ENCODE results near the gene C1R.
"Not testable (repeated sequence)": the region's sequence is repeated elsewhere in the genome, so short reads cannot be mapped to it uniquely, and the experiment has no call there.

The C1R gene

DNA sequence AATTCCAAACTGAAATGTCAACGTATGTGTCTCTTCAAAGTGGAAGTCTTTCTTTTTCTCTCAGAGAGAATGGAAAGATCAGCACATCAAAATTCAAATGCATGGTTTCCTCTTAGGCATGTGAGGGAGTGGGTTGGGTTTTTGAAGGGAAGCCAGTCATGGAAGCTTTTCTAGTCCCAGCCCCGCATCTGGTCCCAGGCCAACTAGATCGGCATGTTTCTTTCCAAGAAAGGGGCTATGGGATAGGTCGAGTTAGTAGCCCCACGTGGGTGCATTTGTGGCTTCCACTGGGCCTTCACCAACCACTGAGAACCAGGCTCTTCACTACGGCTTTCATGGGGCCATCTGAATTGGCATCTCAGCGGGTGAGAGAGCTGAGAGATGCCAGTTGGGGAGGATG is 25.1 kb downstream of the C1R start:
- DNase-seq (ENCODE audit: low spot score): no peak

DNA sequence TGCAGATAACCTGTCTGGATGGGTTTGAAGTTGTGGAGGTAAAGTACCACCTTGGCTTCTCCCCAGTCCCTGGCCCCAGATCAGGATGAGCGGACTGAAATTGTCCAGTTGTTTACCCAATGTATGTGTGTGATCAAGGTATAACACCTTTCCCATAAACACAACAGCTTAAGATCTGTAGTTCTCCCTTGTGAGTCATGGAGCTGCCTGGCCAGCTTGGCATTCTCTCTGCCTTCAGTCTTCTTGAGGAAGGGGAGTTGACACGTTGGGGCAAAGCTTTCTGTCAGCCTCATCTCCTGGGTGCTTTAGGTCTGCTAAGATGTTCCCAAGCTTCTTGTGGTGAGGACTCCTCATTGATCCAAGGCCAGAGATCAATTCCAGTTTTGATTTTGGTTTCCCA is 25.6 kb downstream of the C1R start:
- DNase-seq (ENCODE audit: low spot score): no peak

DNA sequence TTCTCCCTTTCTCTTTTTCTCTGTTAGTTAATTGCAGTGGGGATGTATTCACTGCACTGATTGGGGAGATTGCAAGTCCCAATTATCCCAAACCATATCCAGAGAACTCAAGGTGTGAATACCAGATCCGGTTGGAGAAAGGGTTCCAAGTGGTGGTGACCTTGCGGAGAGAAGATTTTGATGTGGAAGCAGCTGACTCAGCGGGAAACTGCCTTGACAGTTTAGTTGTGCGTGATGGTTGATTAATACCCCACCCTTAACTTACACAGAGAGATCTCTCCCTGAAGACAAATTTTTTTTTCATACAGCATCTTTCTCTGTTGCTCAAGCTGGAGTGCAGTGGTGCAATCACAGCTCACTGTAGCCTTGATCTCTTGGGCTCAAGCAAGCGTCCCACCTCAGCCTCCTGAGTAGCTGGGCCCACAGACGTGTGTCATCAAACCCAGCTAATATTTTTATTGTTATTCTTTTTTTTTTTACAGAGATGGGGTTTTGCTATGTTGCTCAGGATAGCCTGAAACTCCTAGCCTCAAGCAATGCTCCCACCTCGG is 27.1 kb downstream of the C1R start:
- no peak for DNase-seq (ENCODE audit: low spot score)

DNA sequence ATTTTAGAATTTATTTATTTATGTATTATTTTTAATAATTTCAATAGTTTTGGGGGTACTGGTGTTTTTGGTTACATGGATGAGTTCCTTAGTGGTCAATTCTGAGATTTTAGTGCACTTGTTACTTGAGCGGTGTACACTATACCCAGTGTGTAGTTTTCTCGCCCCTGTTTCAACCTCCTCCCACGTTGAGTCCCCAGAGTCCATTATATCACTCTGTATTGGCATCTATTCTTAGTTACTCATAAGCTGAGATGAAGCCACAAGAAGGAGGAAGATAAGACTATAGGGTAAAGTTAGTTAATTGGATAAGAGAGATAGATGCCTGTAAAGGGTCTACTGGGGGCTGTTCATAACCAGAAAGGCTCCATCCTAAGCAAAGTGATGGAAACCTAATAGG is 27.7 kb downstream of the C1R start:
- no peak for DNase-seq (ENCODE audit: low spot score)

GRCh38 chr12:7061596-7061995 is 30.6 kb downstream of the C1R start:
- DNase-seq (ENCODE audit: low spot score): no peak

- DNase-seq (ENCODE audit: low spot score): no peak
These were observed 31.1 kb downstream of the C1R start for GRCh38 chr12:7061138-7061537.

GRCh38 chr12:7060353-7060954 is 31.8 kb downstream of the C1R start, which contains the start of gene C1S:
TSS of gene C1S (plus strand) at chr12:7060718. CDS start at chr12:7061913, 1,195 bp downstream.
- DNase-seq (ENCODE audit: low spot score): peak; percentile 55

DNA sequence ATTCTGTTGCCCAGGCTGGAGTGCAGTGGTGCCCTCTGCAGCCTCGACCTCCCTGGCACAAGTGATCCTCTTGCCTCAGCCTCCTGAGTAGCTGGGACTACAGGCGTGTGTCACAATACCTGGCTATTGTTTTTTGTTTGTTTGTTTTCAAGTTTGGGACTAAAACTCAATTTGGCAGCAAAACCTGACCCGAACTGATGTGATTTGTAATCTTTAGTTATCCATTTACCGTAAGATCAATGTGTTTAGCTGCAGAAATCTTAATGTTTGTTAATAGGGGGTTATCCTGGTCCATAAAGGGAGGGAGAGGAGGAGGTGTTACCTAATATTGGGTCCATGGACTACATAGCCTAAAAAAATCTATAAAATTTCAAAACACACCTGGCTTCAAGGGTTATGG is 32.5 kb downstream of the C1R start:
- DNase-seq (ENCODE audit: low spot score): no peak

GRCh38 chr12:7058850-7059395 is 33.3 kb downstream of the C1R start:
- DNase-seq (ENCODE audit: low spot score): no peak

DNA sequence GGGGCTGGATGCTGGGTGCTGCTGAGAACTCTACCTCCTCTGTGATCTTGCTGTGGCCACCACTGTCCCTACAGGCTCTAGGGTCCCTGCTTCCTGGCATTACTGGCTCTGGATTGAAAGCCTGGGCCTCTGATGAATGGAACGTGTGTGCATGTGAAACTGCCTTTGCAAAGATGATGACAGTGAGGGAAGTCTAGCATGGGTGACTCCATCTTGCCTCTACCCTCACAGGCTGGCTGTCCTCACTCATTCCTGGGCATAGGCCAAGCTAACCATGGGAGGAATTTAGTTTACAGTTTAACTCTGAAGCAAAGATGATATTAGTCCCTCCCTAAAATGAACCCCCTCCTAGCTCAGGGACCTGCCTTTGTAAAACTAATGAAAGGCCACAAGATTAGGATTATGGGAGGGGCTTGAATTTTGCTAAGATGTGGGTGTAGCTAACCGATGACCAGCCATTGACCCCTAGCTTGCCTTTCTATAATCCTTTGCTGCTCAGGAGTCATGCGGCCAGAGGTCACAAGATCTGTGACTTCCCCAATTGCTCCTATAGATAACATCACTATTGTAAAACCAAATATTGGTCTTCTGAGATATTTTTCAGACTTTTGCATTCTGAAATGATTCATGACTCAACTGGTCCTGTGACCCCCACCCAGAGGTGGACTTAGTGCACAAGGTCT is 33.9 kb downstream of the C1R start:
- no peak for DNase-seq (ENCODE audit: low spot score)

- DNase-seq (ENCODE audit: low spot score): not testable (repeated sequence)
These were observed 36.5 kb downstream of the C1R start for GRCh38 chr12:7055736-7056135.

- DNase-seq (ENCODE audit: low spot score): no peak
These were observed 37.3 kb downstream of the C1R start for GRCh38 chr12:7054925-7055324.

DNA sequence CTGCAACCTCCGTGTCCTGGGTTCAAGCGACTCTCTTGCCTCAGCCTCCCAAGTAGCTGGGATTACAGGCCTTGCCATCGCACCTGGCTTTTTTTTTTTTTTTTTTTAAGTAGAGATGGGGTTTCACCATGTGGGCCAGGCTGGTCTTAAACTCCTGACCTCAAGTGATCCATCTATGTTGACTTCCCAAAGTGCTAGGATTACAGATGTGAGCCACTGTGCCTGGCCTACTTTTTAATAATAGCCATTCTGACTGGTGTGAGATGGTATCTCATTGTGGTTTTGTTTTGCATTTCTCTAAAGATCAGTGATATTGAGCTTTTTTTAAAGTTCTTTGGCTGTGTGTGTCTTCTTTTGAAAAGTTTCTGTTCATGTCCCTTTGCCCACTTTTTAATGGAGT is 42.3 kb downstream of the C1R start:
- DNase-seq (ENCODE audit: low spot score): not testable (repeated sequence)

DNA sequence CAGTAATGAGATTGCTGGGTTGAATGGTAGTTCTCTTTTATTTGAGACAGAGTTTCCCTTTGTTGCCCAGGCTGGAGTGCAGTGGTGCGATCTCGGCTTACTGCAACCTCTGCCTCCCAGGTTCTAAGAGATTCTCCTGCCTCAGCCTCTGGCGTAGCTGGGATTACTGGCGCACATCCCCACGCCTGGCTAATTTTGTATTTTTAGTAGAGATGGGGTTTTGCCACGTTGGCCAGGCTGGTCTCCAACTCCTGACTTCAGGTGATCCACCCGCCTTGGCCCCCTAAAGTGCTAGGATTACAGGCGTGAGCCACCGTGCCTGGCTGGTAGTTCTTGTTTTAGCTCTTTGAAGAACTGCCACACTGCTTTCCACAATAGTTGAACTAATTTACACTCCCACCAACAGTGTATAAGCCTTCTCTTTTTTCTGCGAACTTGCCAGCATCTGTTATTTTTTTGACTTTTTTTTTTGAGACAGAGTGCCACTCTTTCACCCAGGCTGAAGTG is 42.7 kb downstream of the C1R start:
- not testable (repeated sequence) for DNase-seq (ENCODE audit: low spot score)

GRCh38 chr12:7047306-7047705 is 44.9 kb downstream of the C1R start:
- DNase-seq (ENCODE audit: low spot score): no peak

DNA sequence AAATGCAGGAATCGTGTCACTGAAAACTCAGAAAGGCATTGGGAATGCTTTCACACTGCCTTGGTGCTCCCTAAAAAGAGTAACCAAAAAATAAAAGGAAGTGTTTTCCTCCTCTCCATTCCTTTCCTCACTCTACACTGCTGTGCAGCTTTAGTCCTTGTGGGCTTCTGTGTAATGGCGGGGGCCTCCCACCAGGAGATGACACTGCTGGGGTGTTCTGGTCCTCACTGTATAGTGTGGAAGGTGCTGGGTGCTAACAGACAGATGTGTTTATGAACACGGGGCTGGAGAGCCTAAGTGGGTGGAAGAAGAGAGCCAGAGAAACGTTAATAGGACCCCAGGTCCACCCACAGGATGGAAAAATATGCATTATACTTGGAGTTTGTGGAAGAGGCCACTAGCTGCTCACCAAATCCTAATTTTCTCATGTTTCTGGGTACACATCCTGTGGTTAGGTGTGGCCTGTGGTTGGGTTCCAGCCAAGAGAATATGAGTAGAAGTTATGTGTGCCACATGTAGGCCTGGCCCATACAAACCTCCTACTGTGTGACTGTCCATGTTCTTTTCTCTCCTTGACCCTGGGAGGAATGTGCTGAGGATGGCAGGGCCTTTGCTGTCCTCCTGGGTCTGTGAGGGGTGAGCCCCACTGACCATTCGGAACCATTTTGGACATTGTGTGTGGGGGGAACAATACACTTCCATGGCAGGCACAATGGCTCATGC is 45.7 kb downstream of the C1R start:
- DNase-seq (ENCODE audit: low spot score): no peak

DNA sequence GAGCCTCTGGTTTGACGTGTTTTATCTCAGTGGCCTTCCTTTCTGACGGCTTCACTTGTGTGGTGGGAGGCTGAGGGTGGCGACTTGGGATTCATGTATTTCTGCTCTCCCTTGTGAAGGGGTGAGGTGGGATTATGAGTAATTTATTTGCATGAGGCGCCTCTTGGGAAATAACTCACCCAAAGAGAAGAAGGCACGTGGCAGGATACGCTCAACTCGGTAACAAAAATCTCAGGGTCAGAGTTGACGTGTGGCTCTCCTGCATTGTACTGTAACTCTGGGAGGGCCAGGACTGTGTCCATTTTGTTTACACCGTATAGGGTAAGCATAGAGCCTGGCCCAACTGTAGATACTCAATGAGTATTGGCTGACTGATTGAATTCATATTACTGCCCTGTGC is 46.3 kb downstream of the C1R start:
- no peak for DNase-seq (ENCODE audit: low spot score)

GRCh38 chr12:7042842-7043241 is 49.4 kb downstream of the C1R start:
- DNase-seq (ENCODE audit: low spot score): peak; percentile 41

DNA sequence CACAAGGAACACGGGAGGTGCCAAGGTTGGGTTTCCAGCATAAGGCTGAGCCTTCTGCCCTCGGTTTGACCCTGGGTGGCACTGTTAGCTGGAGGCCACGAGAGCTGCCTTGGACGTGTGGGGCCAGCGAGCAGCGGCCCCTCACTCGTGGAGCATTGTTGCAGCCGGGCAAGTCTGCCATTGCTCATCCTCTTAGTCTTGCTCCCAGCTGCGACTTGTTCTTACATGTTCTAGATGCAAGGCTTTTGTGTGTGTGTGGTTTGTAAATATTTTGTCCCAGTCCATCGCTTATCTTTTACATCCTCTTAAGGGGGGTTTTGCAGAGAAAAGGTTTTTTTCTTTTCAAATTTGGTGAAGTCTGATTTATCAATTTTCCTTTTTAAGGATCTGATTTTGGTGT is 52.8 kb downstream of the C1R start:
- no peak for DNase-seq (ENCODE audit: low spot score)

- no peak for DNase-seq (ENCODE audit: low spot score)
These were observed 53.7 kb downstream of the C1R start for GRCh38 chr12:7038591-7038990.

DNA sequence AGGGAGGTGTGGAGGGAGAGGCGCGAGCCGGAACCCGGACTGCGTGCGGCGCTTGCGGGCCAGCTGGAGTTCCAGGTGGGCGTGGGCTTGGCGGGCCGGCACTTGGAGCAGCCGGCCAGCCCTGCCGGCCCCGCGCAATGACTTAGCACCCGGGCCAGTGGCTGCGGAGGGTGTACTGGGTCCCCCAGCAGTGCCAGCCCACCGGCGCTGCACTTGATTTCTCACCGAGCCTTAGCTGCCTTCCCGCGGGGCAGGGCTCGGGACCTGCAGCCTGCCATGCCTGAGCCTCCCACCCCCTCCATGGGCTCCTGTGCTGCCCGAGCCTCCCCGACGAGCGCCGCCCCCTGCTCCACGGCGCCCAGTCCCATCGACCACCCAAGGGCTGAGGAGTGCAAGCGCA is 54.8 kb downstream of the C1R start:
- not testable (repeated sequence) for DNase-seq (ENCODE audit: low spot score)

DNA sequence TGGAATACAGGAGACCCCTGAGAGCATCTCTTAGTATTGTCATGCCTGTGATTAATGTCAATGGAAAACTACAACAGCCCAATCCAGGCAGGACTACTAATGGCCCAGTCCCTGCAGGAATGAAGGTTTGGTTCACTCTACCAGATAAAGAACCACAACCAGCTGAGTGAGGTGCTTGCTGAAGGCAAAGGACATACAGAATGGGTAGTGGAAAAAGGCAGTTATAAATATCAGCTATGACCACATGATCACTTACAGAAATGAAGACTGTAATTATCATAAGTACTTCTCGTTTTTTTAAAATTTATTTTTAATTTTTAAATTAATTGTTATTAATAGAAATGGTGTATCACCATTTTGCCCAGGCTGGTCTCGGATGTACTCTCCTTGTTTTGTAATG is 56.8 kb downstream of the C1R start:
- DNase-seq (ENCODE audit: low spot score): no peak

DNA sequence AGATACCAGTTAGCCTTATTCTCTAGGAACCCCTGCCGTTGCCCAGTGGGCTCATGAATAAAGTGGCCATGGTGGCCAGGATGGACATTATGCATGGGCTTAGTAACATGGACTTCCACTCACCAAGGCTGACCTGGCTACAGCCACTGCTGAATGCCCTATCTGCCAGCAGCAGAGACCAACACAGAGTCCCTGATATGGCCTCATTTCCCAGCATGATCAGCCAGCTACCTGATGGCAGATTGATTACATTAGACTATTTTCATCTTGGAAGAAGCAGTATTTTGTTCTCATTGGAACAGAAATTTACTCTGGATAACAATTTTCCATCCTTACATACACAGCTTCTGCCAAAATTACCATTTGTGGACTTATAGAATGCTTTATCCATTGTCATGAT is 57.8 kb downstream of the C1R start:
- DNase-seq (ENCODE audit: low spot score): no peak

Data from pons (tissue), 1 donor.